Keratinocyte (primary cell): ENCODE data around the gene ADARB2.

ENCODE experiments used
- EZH2 ChIP-seq: IDR thresholded peaks from one replicate; pipeline ENCODE4 v1.6.1; 2012; ENCODE audit warnings: inconsistent platforms, mild to moderate bottlenecking, low read length, moderate library complexity
- TF ChIP-seq, protein P1 (sequence below), 3 experiments: IDR thresholded peaks in 1 of 3; conservative IDR thresholded peaks in 1 of 3; optimal IDR thresholded peaks in 1 of 3; 2 replicates in 2 of 3; 3 replicates in 1 of 3; pipeline versions ENCODE3 to v1.5.1; 2011; ENCODE audit warnings: low read length in 3 of 3, mild to moderate bottlenecking in 3 of 3, moderate library complexity in 2 of 3, control low read depth in 1 of 3, inconsistent platforms in 1 of 3; ENCODE audit not compliant: insufficient read depth in 2 of 3; ENCODE audit errors: extremely low read depth in 1 of 3

- TF ChIP-seq, protein P1, sequence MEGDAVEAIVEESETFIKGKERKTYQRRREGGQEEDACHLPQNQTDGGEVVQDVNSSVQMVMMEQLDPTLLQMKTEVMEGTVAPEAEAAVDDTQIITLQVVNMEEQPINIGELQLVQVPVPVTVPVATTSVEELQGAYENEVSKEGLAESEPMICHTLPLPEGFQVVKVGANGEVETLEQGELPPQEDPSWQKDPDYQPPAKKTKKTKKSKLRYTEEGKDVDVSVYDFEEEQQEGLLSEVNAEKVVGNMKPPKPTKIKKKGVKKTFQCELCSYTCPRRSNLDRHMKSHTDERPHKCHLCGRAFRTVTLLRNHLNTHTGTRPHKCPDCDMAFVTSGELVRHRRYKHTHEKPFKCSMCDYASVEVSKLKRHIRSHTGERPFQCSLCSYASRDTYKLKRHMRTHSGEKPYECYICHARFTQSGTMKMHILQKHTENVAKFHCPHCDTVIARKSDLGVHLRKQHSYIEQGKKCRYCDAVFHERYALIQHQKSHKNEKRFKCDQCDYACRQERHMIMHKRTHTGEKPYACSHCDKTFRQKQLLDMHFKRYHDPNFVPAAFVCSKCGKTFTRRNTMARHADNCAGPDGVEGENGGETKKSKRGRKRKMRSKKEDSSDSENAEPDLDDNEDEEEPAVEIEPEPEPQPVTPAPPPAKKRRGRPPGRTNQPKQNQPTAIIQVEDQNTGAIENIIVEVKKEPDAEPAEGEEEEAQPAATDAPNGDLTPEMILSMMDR (optimal IDR thresholded peaks at IDR 0.05 in 1 of 3, IDR thresholded peaks at IDR 0.05 in 1 of 3, conservative IDR thresholded peaks at IDR 0.05 in 1 of 3; ENCODE audit: extremely low read depth in 1 of 3, insufficient read depth in 2 of 3, low read length in 3 of 3) = no peak
- no peak for TF ChIP-seq EZH2
Observed at GRCh38 chr10:1358147-1358546, 379.2 kb downstream of the ADARB2 start.
